Measurements from ENCODE around the gene NAALADL2. TPM values are rescaled to one million over a fixed set of nuclear protein-coding genes. Genes with fewer than 3 reads are reported as not detected.

NAALADL2 gene
- total and polyA plus RNA-seq, 2 of the 8 experiments (the other 6 are each of a cell fraction or from before 2014, with no cell fraction given): 0.12 to 0.22 TPM

GRCh38 chr3:175279911-175280310, 420.8 kb downstream of the NAALADL2 start (continued):
- TF ChIP-seq CTBP2 (IDR thresholded peaks at IDR 0.05; ENCODE audit: borderline replicate concordance, insufficient read depth, insufficient read length, low read length) (no peak), BACH1 (IDR thresholded peaks at IDR 0.05; ENCODE audit: low read length) (no peak)
